Motor neuron (in vitro differentiated cells): ENCODE results near the gene NQO2. TPM values are rescaled to one million over a fixed set of nuclear protein-coding genes. Genes with fewer than 3 reads are reported as not detected.

ENCODE experiments used
- ATAC-seq, 8 experiments: fragments of 200-7000 bp; cut with Tn5 transposase; replicated peaks in 6 of 8; 2 replicates each; pipeline ENCODE4 v1.8.0; 2021; ENCODE audit warnings: mild to moderate bottlenecking in 8 of 8, moderate library complexity in 8 of 8
- H3K27ac ChIP-seq, 2 donors: fragments of 250-450 bp; sonication (Bioruptor Pico); 2 replicates each; pipeline ENCODE4 v1.9.0; 2021; ENCODE audit warnings: antibody characterized with exemption in 2 of 2, mild to moderate bottlenecking in 2 of 2, moderate library complexity in 1 of 2
- H3K4me1 ChIP-seq, 2 donors: fragments of 250-450 bp; sonication (Bioruptor Pico); replicated peaks in 1 of 2; 2 replicates each; pipeline ENCODE4 v1.6.1; 2021; ENCODE audit warnings: antibody characterized with exemption in 2 of 2, mild to moderate bottlenecking in 2 of 2, moderate library complexity in 1 of 2
- H3K4me3 ChIP-seq, 5 donors: fragments of 250-450 bp; sonication (Bioruptor Pico); 2 replicates each; pipeline ENCODE4 v1.9.0; 2021; ENCODE audit warnings: antibody characterized with exemption in 5 of 5, mild to moderate bottlenecking in 5 of 5, moderate library complexity in 4 of 5
- WGBS, 10 experiments: fragments of 450-650 bp; shearing (Covaris generic); methylation state at CpG; one replicate each; pipeline ENCODE4 v1.0.0; 2022; 5-methylcytosine and 5-hydroxymethylcytosine counted together
- in situ Hi-C, 9 experiments: fragments of 400-800 bp; cut with MboI; loops; one replicate each; pipeline ENCODE4 v1.15.0; 2021; ENCODE audit warnings: low sequenced_read_pairs in 9 of 9, low pct_unique_long_range_greater_than_20kb in 2 of 9; ENCODE audit not compliant: unreplicated experiment in 9 of 9
- total RNA-seq, 8 experiments: library from RNA; unstranded; fragments of 300-600 nt; gene quantifications; 2 replicates each; pipeline versions ENCODE4 v1.2.3 to v1.2.4, GENCODE V29; 2022

NQO2 gene
- total RNA-seq: 10 to 100 TPM; 13.8 to 35.4 (median 21.6) TPM

- in situ Hi-C loops: loop anchor here in 4 of 9 experiments (10.0 to 25.0 kb wide), 2 partner anchors 55 to 237 kb away; partner anchors contain the start of gene TUBB2B (in 1 of the 4)
- H3K4me3 ChIP-seq: peak within 1 kb of the TSS; percentile 68 to 92 (median 74)
- 0 to 15% (median 1%) methylated on average over 4 to 17 of the region's 87 CpGs; no CpG with 5 or more reads in 2 of the 10 experiments for WGBS, 10 experiments
- H3K4me1 ChIP-seq: peaks cover 8 to 18% of the 10 kb centered on the region in 2 donors
- H3K27ac ChIP-seq: peak within 1 kb of the TSS; percentile 44 to 66
- ATAC-seq: peak; percentile 67 to 85 (median 78)
These were observed at the start of gene NQO2 for GRCh38 chr6:2999618-3000557. NQO2 (plus strand) TSS chr6:2999894; CDS start chr6:3006553, 6,659 bp downstream.

GRCh38 chr6:2950713-2951112 lies 49.0 kb upstream of the NQO2 start:
- 20 to 100% (median 92%) methylated on average over 1 to 6 of the region's 12 CpGs; no CpG with 5 or more reads in 2 of the 10 experiments for WGBS, 10 experiments
- in situ Hi-C loops: no loop called here

GRCh38 chr6:2951728-2952127 lies 48.0 kb upstream of the NQO2 start:
- WGBS, 10 experiments: 100% methylated on average over 1 to 4 of the region's 8 CpGs; no CpG with 5 or more reads in 4 of the 10 experiments

More at GRCh38 chr6:2950713-2951112, 49.0 kb upstream of the NQO2 start:
- H3K4me3 ChIP-seq: no peak overlapping the region
- H3K27ac ChIP-seq: no peak overlapping the region
- ATAC-seq: peak in 1 of 8 experiments; percentile 33
- peaks cover 0 to 3% of the 10 kb centered on the region in 2 donors for H3K4me1 ChIP-seq

GRCh38 chr6:2952557-2953095 lies 47.1 kb upstream of the NQO2 start:
- ATAC-seq: peak; percentile 74 to 94 (median 90)
- no peak overlapping the region for H3K27ac ChIP-seq
- in situ Hi-C loops: no loop called here
- peaks cover 0 to 3% of the 10 kb centered on the region in 2 donors for H3K4me1 ChIP-seq
- H3K4me3 ChIP-seq: no peak overlapping the region
- 0 to 53% (median 28%) methylated on average over 1 to 20 of the region's 27 CpGs; no CpG with 5 or more reads in 1 of the 10 experiments for WGBS, 10 experiments

More at GRCh38 chr6:2951728-2952127, 48.0 kb upstream of the NQO2 start:
- peaks cover 0 to 3% of the 10 kb centered on the region in 2 donors for H3K4me1 ChIP-seq
- no peak for ATAC-seq
- no peak overlapping the region for H3K27ac ChIP-seq
- no peak overlapping the region for H3K4me3 ChIP-seq
- in situ Hi-C loops: no loop called here

GRCh38 chr6:2953098-2953497 lies 46.6 kb upstream of the NQO2 start:
- Histone ChIP-seq H3K27ac (no peak overlapping the region), H3K4me3 (no peak overlapping the region), H3K4me1 (peaks cover 0 to 3% of the 10 kb centered on the region in 2 donors)
- WGBS, 10 experiments: 60 to 98% (median 96%) methylated on average over 1 to 11 of the region's 12 CpGs; no CpG with 5 or more reads in 1 of the 10 experiments
- in situ Hi-C loops: no loop called here
- no peak for ATAC-seq

- 78 to 94% (median 84%) methylated on average over 1 to 5 of the region's 5 CpGs; no CpG with 5 or more reads in 3 of the 10 experiments for WGBS, 10 experiments
These were observed 42.6 kb upstream of the NQO2 start for GRCh38 chr6:2956930-2957685.

GRCh38 chr6:2957696-2958330 lies 41.9 kb upstream of the NQO2 start:
- WGBS, 10 experiments: 17 to 100% (median 87%) methylated on average over 1 to 10 of the region's 11 CpGs; no CpG with 5 or more reads in 2 of the 10 experiments
- H3K27ac ChIP-seq: no peak overlapping the region

More at GRCh38 chr6:2956930-2957685, 42.6 kb upstream of the NQO2 start:
- no peak overlapping the region for H3K4me3 ChIP-seq
- no peak overlapping the region for H3K27ac ChIP-seq
- peaks cover 9 to 13% of the 10 kb centered on the region in 2 donors for H3K4me1 ChIP-seq
- in situ Hi-C loops: no loop called here
- peak in 1 of 8 experiments; percentile 2 for ATAC-seq

GRCh38 chr6:2958331-2958711 lies 41.4 kb upstream of the NQO2 start:
- 87 to 99% (median 97%) methylated on average over 3 to 9 of the region's 18 CpGs; no CpG with 5 or more reads in 7 of the 10 experiments for WGBS, 10 experiments
- Histone ChIP-seq H3K4me3 (no peak overlapping the region), H3K4me1 (peaks cover 8 to 14% of the 10 kb centered on the region in 2 donors), H3K27ac (no peak overlapping the region)
- in situ Hi-C loops: no loop called here
- ATAC-seq: peak in 1 of 8 experiments; percentile 2

More at GRCh38 chr6:2957696-2958330, 41.9 kb upstream of the NQO2 start:
- in situ Hi-C loops: no loop called here
- peak in 1 of 8 experiments; percentile 4 for ATAC-seq
- Histone ChIP-seq H3K4me1 (peaks cover 10 to 14% of the 10 kb centered on the region in 2 donors), H3K4me3 (no peak overlapping the region)

- in situ Hi-C loops: no loop called here
- WGBS, 10 experiments: 60 to 100% (median 93%) methylated on average over 1 to 6 of the region's 9 CpGs; no CpG with 5 or more reads in 4 of the 10 experiments
- no peak overlapping the region for H3K4me3 ChIP-seq
- H3K4me1 ChIP-seq: peaks cover 13 to 14% of the 10 kb centered on the region in 2 donors
- ATAC-seq: no peak
- H3K27ac ChIP-seq: no peak overlapping the region
These were observed 40.9 kb upstream of the NQO2 start for GRCh38 chr6:2958776-2959175.

GRCh38 chr6:2959909-2960719 lies 39.6 kb upstream of the NQO2 start:
- Histone ChIP-seq H3K27ac (no peak overlapping the region), H3K4me3 (no peak overlapping the region), H3K4me1 (peaks cover 14 to 15% of the 10 kb centered on the region in 2 donors)
- 56 to 100% (median 78%) methylated on average over 1 to 6 of the region's 12 CpGs for WGBS, 10 experiments
- in situ Hi-C loops: no loop called here
- peak; percentile 37 to 73 (median 56) for ATAC-seq

GRCh38 chr6:2960935-2961334 lies 38.8 kb upstream of the NQO2 start:
- Histone ChIP-seq H3K27ac (no peak overlapping the region), H3K4me1 (peaks cover 14 to 15% of the 10 kb centered on the region in 2 donors), H3K4me3 (no peak overlapping the region)
- 57 to 100% (median 87%) methylated on average over 1 to 4 of the region's 4 CpGs; no CpG with 5 or more reads in 1 of the 10 experiments for WGBS, 10 experiments
- in situ Hi-C loops: no loop called here
- peak in 1 of 8 experiments; percentile 16 for ATAC-seq
